DLD1 (cell line): Measurements from ENCODE around the gene INF2.

Experiments used
- in situ Hi-C: cut with HindIII; loops from 2 replicates; pipeline ENCODE4 v1.10.0; 2017; ENCODE audit warnings: low sequenced_read_pairs

The INF2 gene

DNA sequence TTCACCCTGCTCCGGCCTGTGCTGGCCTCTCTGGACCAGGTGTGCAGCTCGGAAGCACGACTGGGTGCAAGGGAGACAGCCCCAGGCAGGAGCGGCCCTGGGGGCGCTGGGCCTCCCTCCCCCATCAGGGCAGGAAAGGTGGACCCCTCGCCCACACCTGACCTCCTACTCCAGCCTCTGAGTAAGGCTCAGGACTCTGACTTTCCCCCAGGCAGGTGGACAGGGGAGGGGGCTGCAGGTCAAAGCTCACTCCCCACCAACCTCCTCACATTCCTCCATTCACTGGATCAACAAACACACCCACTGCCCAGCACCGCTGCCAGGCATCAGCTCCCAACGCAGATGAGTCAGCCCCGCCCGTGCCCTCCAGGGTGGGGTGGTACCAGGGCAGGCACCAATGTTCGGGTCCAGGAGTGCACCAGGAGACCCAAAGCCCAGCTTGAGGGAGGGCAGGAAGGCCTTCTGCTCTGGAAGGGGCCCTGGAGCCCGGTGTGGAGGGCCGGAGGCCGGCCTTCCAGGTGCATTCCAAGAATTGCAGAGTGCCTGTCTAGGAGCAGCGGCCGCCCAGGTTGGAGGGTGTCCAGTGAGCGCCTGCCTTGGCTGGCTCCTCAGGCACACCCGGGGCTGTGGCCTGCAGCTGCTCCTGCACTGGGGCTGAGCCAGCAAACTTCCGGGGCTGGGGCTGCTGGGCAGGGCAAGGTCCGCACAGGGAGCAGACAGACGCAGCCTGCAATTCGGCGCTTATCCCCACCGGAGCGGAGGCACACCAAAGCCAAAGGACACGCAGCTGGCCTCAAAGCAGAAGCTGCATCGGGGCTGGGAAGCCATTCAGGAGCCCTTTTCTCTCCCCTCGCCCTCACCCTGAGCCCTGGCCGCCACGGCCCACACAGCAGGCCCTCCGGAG is 1.6 kb upstream of the INF2 start:
- in situ Hi-C loops = no loop called here

DNA sequence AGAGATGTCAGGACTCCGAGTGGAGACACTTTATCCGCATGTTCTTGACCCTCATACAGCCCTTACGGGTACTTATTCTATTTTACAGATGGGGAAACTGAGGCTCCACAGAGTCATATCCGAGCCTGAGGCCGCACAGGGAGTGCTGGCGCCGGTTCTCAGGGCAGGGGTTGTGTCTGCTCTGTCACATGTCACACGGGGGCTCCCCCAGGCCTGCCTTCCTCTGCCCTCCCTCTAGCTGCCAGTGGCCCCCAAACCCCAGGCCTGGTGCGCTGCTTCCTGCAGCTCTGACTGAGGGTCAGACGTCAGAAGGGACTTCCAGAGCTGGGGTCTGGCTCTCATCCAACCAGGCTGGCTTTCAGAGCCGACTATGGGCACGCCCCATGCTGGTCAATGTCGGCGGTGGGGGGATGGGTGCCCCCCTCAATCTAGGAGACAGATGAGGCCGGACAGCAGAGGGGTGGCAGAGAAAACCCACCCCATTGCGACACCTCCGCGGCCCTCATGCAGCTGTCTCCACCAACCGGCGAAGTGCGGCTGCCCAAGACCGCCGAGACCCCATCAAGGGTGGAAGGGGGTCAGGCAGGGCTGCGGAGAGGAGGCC is 811 bp upstream of the INF2 start:
- in situ Hi-C loops = no loop called here

DNA sequence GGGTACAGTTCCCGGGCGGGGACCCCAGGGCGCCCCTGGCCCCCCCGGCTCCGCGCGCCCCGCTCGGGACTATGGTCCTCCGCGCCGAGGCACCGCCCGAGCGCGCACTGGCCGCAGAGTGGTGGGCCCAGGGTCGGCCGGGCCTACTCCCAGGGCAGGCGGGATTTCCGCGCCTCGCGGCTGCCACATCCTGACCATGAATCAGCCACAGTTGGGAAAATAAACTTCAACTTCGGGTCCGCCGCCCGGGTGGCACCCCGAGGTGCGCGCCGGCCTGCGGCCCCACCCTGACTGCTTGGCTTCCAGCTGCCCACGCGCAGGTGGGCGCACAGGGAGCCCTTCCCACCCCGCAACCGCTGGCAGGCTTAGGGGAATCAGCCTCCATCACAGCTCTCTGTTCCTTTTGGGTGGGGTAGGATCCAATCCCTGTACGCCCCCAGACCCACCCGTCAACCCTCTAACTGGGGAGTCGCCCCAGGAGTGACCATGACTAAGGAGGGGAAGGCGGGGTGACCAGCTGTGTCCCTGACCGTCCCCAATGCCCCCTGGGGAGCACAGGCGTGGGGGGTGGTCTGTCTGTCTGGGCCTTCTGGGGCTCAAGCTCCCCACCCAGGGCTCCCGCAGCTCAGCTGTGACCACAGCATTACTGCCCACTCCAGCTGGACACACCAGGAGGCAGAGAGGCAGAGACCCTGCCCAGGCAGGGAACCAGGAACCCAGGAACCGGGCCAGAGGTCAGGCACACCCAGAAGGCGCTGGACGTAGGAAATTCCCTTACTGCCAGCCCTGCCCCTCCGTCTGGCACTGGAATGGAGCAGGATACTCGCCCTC is 678 bp downstream of the INF2 start:
- in situ Hi-C loops = no loop called here

DNA sequence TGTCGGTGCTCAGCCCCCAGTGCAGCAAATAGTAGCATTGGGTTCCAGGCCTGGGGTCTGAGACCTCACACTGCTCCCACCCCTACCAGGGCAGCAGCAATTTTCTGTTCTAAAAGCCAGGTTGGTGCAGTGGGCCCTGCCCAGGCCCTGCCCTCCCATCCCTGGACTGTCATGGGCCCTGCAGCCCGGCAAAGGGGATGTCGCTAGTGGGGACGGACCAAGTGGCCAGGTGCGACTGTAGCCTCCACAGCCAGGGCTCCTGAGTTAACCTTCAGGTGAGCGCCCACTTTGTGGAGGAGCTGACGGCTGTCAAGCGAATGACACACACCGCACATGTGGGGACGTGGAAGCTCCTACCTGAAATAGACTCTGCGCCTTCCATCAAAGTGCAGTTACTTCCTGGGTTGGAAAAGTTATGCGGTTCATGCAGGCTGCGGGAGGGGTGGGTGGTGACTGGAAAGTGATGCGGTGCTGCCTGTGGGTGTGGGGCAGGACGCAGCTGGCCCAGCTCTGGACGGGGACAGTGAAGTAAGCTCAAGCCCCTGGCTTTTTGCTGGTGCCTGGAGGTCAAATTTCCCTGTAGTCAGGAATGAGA is 1.5 kb downstream of the INF2 start:
- in situ Hi-C loops = no loop called here

DNA sequence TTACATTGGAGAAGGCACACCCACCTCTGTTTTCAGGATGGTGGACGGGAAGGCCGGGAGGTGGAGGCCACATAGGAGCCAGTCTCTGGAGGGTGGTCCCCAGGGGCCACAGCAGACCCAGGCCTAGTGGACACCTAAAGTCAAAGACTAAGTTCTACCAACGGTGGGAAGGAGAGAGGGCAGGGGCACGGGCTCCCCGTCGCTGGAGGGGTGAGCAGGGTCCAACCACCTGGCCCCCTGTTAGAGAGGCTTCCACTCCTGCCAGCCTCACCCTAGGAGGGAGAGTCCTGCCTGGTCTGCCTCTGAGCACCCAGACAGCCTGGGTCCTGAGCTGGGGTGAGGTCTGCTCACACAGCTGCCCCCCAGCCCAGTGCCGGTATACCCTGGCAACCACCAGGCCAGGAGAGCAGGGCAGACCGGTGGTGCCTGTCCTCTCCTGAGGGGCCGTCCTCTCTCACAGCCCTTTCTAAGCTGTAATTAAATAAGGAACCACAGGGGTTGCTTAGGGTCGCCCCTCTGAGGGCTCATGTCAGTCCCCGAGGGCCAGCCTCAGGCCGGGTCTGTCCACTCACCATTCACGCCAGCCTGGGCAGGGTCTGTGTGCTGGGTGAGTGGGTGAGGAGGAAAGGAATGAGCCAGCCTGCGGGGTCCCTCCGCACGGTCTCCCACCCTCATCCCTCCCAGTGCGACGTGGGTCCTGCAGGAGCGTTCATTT is 2.3 kb downstream of the INF2 start:
- in situ Hi-C loops = no loop called here

DNA sequence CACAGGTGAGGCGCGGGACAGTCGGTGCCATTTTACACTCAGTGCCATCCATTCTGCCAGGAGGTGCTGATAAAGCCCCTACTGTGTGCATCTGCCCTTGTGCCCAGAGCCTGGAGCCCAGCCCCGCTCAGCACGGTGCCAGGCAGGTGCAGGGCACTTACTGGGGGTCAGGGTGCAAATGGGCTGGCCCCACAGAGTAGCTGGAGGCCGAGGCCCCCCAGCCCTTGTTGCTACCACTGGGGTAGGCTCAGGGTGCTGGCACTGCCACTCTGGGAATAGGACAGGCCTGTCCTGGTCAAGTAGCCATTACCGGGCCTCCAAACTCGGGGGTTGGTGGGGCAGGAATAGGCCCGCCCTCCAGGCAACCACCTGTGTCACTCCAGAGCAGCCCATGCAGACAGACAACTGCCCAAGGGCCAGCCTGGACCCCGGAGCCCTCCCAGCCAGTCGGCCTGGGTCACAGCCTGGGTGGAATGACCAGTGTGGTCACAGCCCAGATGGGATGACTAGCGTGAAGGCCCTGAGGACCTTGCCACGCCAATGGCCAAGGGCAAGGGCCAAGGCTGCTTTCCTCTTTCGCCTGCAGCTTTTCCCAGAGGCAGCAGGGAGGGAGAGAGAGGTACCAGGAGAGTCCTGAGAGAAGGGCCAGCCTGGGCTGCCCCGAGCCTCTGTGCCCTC is 3.0 kb downstream of the INF2 start:
- in situ Hi-C loops = no loop called here

DNA sequence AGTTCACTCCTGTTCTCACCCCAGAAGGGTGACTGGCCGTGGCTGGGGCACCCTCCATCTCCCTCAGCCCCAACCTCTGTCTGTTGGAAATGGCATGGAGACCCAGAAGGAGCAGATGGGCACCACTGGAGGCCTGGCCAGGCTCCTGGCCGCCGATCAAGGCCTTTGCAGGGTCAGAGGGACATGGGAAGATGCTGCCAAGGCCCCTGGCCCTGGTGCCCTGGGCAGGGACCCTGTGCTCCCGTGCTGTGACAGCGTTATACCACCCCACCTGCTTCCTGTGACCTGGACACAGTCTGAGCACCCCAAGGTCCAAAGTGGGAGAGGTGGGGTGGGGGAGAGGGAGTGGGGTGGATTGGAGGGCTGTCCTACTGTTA is 3.5 kb downstream of the INF2 start:
- in situ Hi-C loops = no loop called here

DNA sequence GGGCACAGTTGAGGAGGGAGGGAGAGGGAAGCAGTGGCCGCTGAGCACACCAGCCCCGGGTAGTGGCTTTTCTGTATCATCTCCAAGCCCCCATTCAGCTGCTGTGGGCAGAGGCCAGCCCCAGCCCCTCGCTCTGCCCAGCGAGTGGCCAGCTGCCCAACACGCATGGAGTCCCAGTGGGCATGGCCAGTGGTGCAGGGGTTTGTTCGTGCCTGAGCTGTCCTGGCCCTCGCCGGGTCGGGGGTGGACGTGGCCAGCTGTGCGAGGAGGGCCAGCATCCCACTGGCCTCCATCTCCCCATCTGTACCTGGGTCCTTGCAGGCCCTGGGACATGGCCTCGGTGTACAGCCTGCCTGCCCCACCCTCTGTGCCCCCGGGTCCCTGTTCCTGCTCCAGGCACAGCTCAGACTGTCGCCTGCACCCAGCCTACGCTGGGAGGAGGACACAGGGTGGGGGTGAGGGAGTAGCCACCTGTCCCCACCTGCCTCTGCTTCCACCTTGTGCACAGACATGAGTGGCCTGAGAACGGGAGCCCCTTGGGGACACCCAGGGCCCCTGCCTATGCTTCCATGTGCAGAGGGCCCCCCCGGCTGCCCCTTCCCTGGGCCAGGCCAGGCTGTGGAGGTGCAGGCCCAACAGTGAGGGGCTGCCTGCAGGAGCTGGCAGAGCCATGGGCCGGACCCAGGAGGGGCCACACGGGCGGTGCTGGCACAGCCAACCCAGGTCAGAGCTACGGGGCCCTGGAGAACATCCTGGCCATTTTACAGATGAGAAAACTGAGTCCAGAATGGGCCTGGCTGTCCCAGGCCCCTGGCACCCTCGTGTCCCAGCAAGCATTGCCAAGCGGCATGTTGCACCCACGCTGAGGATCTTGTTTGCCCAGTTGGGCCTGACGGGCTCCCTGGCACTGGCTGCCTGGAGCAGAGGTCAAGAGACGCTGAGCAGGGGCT is 4.3 kb downstream of the INF2 start:
- in situ Hi-C loops = no loop called here

DNA sequence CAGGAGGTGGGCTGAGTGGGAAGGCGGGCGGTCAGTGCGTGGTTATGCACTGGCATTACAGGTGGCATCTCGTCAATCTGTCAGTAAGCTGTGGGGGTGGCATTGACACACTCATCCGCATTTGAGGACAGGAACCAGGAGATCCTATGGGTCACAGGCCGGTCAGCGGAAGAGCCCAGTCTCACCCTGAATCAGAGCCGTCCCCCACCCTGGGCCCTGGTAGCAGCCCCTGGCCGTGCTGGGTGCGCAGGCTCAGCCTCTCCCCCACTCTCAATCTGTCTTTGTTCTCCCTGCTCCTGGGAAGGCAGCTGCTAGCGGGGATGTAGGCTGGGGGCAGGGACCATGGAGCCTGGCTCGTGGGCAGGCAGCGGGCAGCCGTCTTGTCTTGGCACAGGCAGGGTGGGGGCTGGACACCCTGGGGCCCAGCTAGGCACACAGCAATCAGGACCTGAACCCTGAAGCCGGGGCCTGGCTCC is 5.1 kb downstream of the INF2 start:
- in situ Hi-C loops = no loop called here

DNA sequence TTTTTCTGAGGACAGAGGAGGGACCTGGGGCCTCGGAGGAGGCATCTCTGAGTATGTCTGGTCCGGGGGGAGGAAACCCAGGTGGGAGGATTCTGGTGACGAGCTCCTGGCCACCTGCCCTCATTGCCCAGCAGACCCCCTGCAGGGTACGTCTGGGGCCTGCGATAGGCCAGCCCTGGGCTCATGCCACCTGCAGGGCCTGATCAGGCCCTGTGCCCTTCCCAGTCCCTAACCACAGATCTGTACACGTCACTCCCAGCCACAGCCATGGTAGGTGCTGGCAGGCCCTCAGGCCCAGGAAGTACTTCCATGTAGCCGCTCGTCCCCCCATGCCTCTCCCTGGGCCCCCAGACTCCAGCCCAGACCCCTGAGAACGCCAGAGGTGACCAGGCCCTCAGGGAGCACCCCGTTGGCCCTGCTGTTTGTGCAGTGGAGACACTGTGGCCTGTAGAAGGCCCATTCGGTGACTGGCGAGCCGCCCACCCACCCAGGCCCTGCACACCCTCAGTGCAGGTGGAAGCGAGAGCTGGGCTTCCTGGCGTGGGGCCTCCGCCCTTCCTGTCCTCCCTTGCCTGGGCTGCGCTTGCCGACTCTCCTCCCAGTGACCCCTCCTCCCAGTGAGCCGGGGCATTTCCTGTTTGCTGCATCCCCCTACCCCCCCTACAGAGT is 5.7 kb downstream of the INF2 start:
- in situ Hi-C loops = no loop called here

DNA sequence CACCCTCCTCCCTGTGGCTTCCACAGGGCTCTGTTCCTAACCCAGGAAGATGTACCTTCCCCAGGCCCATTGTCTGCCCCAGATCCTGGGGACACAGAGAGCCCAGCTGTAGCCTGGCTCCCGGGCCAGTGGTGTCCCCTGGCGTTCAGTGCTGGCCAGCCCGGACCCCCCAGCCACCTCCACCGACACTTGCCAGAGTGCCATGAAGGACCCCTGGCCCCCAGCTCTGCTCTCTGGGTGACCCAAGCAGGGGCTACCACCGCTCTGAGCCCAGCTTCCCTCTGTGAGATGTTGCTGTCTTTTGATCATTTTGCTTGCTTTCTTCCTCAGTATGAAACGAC is 6.2 kb downstream of the INF2 start:
- in situ Hi-C loops = no loop called here

DNA sequence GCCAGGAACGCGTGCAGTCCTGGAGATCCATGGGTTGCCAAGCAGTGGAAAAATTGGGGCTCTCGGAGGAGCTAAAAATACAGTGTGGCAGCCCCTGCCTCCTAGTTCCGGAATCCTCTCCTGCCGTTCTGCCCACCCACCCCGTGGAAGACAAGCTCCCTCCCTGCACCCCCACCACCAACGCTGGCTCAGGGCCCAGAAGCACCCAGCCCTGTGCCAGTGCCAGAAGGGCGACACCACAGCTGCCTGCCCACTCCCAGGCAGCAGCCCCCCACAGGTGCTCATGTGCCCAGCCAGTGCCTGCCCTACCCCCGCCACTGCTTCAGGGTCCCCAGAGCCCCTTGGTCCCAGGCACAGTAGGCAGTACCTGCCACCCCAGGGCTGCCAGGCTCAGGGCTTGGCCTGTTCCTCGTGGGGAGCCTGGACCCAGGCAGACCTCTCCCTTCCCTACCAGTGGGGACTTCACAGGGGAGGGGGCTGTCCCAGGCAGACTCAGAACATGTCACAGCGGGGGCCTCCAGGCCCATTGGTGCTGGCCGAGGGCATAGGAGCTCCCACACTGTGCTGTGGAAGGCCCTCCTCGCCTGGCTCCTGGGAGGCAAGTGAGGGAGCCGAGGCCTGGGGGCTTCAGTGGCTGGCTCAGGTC is 7.4 kb downstream of the INF2 start:
- in situ Hi-C loops = no loop called here

DNA sequence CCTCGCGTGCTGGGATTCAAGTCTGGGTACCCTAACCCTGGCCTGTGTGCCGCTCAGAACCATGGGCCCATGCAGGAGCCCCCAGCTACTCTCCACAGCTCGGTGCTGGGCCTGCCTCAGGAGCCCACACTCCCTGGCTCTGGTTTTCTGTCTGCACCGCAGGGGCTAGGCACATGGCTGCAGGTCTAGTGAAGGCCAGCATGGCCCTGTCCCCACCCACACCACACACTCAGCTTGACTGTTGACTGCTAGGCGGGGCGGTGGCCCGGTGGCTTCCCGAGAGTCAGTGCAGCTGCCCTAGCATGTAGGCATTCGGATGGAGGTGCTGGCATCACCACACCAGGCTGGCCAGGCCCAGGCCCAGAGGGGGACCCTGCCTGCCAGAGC is 7.9 kb downstream of the INF2 start:
- in situ Hi-C loops = no loop called here

DNA sequence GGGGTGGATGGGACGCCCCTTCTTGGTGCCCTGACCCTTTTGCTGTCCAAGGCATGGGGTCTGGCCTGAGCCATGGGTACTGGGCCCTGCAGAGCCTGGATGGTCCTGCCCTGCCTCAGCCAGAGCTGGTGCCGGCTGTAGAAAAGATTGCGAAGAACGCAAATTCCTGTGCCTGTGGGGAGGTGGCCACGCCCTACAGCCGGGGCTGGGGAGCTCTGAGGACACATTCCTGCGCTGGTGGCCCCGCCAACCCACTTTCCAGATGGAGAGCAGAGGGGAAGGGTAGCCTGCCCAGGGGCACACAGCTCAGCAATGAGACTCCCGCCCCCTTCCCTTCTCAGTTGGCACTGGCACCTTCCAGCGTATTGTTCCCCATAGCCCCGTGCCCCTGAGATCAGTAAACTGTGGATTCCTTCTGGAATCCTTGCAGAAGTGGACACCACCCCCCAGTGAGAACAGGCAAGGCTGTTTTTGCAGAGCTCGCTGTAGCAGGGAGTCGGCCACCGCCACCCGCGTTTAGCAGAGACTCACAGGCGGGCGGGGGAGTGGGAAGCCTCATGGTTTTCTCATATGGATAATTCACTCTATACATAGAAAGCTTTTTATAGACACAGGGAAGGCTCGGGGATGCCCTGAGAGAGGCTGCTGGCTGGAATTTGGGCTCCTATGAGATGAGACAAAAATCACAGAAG is 8.6 kb downstream of the INF2 start:
- in situ Hi-C loops = no loop called here

DNA sequence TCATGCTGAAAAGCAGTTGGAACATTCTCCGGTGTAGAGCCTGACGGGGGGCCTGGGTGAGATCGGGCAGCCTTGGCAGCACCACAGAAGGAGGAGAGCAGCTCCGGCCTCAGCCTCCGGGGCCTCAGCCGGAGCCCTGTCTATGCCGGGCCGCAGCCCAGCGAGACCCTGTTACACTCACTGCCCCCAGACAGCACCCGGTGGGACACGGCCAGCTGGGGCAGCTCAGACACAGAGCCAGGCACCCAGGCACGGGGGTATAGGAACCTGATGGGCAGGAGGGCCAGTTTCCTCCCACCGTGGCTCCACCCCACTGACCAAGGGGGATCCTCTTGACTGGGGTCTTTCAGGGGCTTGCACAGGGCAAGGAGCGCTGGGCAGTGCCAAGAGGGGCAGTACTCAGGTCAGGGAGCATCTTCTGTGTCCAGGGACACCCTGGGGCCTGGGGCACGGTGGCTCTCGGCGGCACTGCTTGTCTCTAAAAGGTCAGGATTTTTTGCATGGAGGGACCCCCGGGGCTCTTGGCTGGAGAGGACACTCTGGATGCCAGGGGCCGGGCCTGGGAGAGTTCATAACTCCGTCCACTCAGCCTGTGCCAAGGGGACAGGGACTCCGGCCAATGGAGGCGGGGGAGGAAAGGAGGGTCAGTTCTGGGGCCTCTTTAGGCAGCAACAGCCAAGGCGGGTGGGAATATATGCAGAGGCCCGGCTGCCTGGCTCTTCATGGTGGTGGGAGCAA is 9.4 kb downstream of the INF2 start:
- in situ Hi-C loops = no loop called here

DNA sequence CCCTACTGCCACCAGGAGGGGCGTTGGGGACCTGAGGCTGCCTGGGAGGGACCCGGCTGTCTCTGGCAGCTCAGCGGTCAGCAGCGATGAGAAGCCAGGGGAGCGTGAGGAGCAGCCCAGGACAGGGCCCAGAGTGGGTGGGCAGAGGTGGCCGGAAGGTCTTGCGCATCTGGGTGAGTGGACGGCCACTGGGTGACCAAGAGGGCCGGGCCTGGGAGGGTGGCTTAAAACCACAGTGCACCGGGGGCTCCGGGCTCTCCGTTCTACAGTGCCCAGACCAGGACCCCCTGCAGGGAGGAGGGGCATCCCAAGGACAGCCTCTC is 10.0 kb downstream of the INF2 start:
- in situ Hi-C loops = no loop called here

DNA sequence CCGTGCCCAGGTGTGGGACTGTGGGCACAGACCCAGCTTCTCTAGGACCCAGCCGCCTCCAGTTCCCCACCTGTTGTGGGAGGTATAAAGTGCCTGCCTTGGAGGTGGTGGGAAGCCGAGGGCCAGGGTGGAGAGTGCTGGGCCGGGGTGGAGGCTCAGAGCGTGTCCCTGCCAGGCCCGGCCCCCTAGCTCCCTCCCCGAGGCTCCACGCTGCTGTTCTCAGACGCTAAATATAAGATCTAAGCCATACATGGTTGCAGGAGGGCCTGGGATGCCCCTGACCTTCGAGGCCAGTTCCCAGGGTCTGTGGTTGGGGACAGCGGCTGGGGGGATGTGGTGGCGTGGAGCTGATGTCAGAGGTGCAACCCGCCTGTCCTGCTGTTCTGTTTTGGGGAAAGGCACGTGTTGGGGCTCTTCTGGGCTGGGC is 10.8 kb downstream of the INF2 start:
- in situ Hi-C loops = no loop called here
